ENCODE measurements around the gene KCTD1.

DNA sequence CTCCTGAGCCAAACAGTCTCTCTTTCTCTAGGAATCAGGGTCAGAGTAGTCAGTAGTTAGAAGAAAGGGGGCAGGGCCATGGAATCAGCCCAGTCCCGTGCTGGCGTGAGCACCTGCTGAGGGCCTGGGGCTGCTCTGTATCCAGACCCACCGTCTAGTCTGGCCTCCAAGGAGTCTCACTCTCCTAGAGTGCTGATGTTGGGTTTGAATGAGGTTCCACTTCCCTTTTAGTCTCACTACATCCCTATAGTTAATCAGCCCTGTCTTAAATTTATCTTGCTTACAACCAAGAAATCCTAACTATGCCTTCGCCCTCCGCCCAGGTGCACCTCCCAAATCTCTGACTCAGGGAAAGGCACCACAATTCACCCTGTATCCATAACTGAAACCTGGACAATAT is 13.4 kb upstream of the KCTD1 start:
- TF ChIP-seq EZH2 (IDR thresholded peaks at IDR 0.05; ENCODE audit: borderline replicate concordance, low read depth, low read length, poor library complexity, severe bottlenecking) = no peak
- no peak for TF ChIP-seq CTCF (conservative IDR thresholded peaks at IDR 0.05; ENCODE audit: low read depth, low read length)
